Natural killer cell (primary cell): ENCODE measurements around the gene ROS1. TPM values are rescaled to one million over a fixed set of nuclear protein-coding genes. Genes with fewer than 3 reads are reported as not detected.

ENCODE experiments used
- total RNA-seq, 4 donors: library from RNA; stranded (reverse); fragments of 120-200 nt in 1 of 4; gene quantifications; one replicate each; pipeline versions ENCODE4 v1.2.3 to v1.2.4, GENCODE V29; 2013 to 2022

Gene ROS1
- total RNA-seq, 3 donors from 2014 or later (not counting 1 experiment from before 2014, with no cell fraction given): not detected

Other genes with a start within 250 kb of the ROS1 start
- gene VGLL2, start 160.4 kb downstream of the ROS1 start, total RNA-seq: not detected
- 10 to 100 TPM in 2 of 3 donors, 1 to 10 TPM in 1; 8.4 to 16.1 (median 13.0) TPM for gene DCBLD1, start 56.7 kb upstream of the ROS1 start, total RNA-seq
- 10 to 100 TPM; 17.5 to 27.7 (median 20.4) TPM for gene GOPC, start 176.6 kb upstream of the ROS1 start, total RNA-seq
- 10 to 100 TPM; 16.9 to 25.9 (median 23.4) TPM for gene NUS1, start 249.5 kb upstream of the ROS1 start, total RNA-seq